ENCODE results near the gene ANKS1A.

Gene ANKS1A

GRCh38 chr6:35076997-35077712 lies 188.1 kb downstream of the ANKS1A start:
- DNase-seq, result no peak

GRCh38 chr6:35077713-35078105 lies 188.7 kb downstream of the ANKS1A start:
- no peak for DNase-seq

- DNase-seq, result no peak
Measured at GRCh38 chr6:35078226-35078850, 189.3 kb downstream of the ANKS1A start.

- no peak for DNase-seq
Measured at GRCh38 chr6:35078896-35079295, 189.8 kb downstream of the ANKS1A start.

- DNase-seq, result no peak
Measured at GRCh38 chr6:35079311-35080000, 190.4 kb downstream of the ANKS1A start.

GRCh38 chr6:35080016-35080680 lies 191.1 kb downstream of the ANKS1A start:
- no peak for DNase-seq

- no peak for DNase-seq
Measured at GRCh38 chr6:35080821-35081425, 191.9 kb downstream of the ANKS1A start.

GRCh38 chr6:35081426-35081851 lies 192.4 kb downstream of the ANKS1A start:
- no peak for DNase-seq

- no peak for DNase-seq
Measured at GRCh38 chr6:35082046-35082732, 193.1 kb downstream of the ANKS1A start.

GRCh38 chr6:35082733-35083403 lies 193.8 kb downstream of the ANKS1A start:
- DNase-seq, result no peak

GRCh38 chr6:35083507-35083906 lies 194.5 kb downstream of the ANKS1A start:
- DNase-seq, result no peak

GRCh38 chr6:35084041-35084491 lies 195.0 kb downstream of the ANKS1A start:
- no peak for DNase-seq

- no peak for DNase-seq
Measured at GRCh38 chr6:35084511-35085203, 195.6 kb downstream of the ANKS1A start.

GRCh38 chr6:35085359-35086281 lies 196.6 kb downstream of the ANKS1A start:
- DNase-seq, result no peak

GRCh38 chr6:35086282-35086632 lies 197.2 kb downstream of the ANKS1A start:
- DNase-seq, result no peak

- no peak for DNase-seq
Measured at GRCh38 chr6:35086636-35087360, 197.7 kb downstream of the ANKS1A start.

GRCh38 chr6:35087361-35088280 lies 198.6 kb downstream of the ANKS1A start:
- DNase-seq, result no peak

Measured in activated CD4-positive, alpha-beta T cell treated with anti-CD3 and anti-CD28 coated beads for 48 hours (primary cell).